Measurements from ENCODE around the gene RTEL1. TPM values are rescaled to one million over a fixed set of nuclear protein-coding genes. Genes with fewer than 3 reads are reported as not detected.
A peak's percentile ranks its signal among the peaks of the same experiment; 100 is the strongest.

RTEL1 gene
- polyA plus RNA-seq, 1 of the 3 experiments (the other 2 are of a cell fraction): 9.9 TPM

DNA sequence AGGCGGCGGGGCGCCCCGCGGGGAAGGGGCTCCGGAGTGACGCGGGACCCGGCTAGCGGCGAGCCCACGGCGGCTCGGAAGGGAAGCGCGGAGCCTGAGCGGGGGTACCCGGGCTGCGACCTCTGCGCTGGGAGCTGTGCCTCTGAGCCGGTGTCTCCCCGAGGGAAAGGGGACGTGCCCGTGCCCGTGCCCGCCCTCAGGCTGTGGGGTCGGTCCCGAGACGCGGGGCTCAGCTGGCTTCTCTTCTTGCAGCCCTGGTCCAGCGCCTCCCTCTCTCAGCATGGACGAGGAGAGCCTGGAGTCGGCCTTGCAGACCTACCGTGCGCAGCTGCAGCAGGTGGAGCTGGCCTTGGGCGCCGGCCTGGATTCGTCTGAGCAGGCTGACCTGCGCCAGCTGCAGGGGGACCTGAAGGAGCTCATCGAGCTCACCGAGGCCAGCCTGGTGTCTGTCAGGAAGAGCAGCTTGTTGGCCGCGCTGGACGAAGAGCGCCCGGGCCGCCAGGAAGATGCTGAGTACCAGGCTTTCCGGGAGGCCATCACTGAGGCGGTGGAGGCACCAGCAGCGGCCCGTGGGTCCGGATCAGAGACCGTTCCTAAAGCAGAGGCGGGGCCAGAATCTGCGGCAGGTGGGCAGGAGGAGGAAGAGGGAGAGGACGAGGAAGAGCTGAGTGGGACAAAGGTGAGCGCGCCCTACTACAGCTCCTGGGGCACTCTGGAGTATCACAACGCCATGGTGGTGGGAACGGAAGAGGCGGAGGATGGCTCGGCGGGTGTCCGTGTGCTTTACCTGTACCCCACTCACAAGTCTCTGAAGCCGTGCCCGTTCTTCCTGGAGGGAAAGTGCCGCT is 50.4 kb downstream of the RTEL1 start:
- Histone ChIP-seq H3K9me2 (no peaks in the 10 kb centered on the region), H2AFZ (ENCODE audit: low read depth) (no peak overlapping the region), H3K4me3 (ENCODE audit: low read depth in 2 of 2, low read length in 1 of 2) (peak overlapping the region; percentile 70 to 90)

More for the DNA sequence above, 50.4 kb downstream of the RTEL1 start:
- Histone ChIP-seq H3K4me2 (peak overlapping the region; percentile 92), H3K27ac (ENCODE audit: low read depth in 2 of 2, low read length in 1 of 2) (peak overlapping the region in 1 of 2 experiments; percentile 53; a peak in 2 of 4 replicates), H3K79me2 (ENCODE audit: insufficient read depth) (peaks cover 87% of the 10 kb centered on the region), H4K20me1 (ENCODE audit: insufficient read depth) (0 out of 2 replicates have a peak, but pooled peaks cover 3% of the 10 kb centered on the region), H3K36me3 (replicated peaks in 1 of 2; ENCODE audit: control insufficient read depth in 1 of 2, insufficient read depth in 2 of 2, low read length in 1 of 2) (peaks cover 43 to 59% of the 10 kb centered on the region in 2 experiments), H3K9ac (peak overlapping the region; percentile 89), H3F3A (replicated peaks; ENCODE audit: insufficient read depth) (peaks cover 4% of the 10 kb centered on the region), H3K4me1 (ENCODE audit: control insufficient read depth in 1 of 2, insufficient read depth in 2 of 2, low read depth in 1 of 2, low read length in 1 of 2) (peaks cover 0 to 20% of the 10 kb centered on the region in 2 experiments; a peak in 1 of 4 replicates), H3K27me3 (ENCODE audit: insufficient read depth) (no peaks in the 10 kb centered on the region), H3K9me3 (peaks cover 7% of the 10 kb centered on the region)
- no peak for TF ChIP-seq RFX5 (IDR thresholded peaks at IDR 0.05; ENCODE audit: low read length)
- TF ChIP-seq RAD21 (IDR thresholded peaks at IDR 0.05; ENCODE audit: low read length): no peak
- no peak for TF ChIP-seq GABPA (IDR thresholded peaks at IDR 0.05; ENCODE audit: low read depth)
- TF ChIP-seq, protein P1, sequence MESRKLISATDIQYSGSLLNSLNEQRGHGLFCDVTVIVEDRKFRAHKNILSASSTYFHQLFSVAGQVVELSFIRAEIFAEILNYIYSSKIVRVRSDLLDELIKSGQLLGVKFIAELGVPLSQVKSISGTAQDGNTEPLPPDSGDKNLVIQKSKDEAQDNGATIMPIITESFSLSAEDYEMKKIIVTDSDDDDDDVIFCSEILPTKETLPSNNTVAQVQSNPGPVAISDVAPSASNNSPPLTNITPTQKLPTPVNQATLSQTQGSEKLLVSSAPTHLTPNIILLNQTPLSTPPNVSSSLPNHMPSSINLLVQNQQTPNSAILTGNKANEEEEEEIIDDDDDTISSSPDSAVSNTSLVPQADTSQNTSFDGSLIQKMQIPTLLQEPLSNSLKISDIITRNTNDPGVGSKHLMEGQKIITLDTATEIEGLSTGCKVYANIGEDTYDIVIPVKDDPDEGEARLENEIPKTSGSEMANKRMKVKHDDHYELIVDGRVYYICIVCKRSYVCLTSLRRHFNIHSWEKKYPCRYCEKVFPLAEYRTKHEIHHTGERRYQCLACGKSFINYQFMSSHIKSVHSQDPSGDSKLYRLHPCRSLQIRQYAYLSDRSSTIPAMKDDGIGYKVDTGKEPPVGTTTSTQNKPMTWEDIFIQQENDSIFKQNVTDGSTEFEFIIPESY (IDR thresholded peaks at IDR 0.05; ENCODE audit: borderline replicate concordance, low read depth): no peak
- TF ChIP-seq TCF12 (IDR thresholded peaks at IDR 0.05): no peak
- TF ChIP-seq, protein P2, sequence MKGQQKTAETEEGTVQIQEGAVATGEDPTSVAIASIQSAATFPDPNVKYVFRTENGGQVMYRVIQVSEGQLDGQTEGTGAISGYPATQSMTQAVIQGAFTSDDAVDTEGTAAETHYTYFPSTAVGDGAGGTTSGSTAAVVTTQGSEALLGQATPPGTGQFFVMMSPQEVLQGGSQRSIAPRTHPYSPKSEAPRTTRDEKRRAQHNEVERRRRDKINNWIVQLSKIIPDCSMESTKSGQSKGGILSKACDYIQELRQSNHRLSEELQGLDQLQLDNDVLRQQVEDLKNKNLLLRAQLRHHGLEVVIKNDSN (IDR thresholded peaks at IDR 0.05; ENCODE audit: borderline replicate concordance, low read depth): no peak
- TF ChIP-seq RXRA (IDR thresholded peaks at IDR 0.05; ENCODE audit: borderline replicate concordance, low read depth): no peak
- no peak for TF ChIP-seq CHD2 (IDR thresholded peaks at IDR 0.05; ENCODE audit: low read length, partially characterized antibody)
- no peak for TF ChIP-seq MEF2A (IDR thresholded peaks at IDR 0.05; ENCODE audit: borderline replicate concordance, low read depth)
- TF ChIP-seq FOSL2 (IDR thresholded peaks at IDR 0.05; ENCODE audit: borderline replicate concordance, low read depth): no peak
- TF ChIP-seq, protein P3, sequence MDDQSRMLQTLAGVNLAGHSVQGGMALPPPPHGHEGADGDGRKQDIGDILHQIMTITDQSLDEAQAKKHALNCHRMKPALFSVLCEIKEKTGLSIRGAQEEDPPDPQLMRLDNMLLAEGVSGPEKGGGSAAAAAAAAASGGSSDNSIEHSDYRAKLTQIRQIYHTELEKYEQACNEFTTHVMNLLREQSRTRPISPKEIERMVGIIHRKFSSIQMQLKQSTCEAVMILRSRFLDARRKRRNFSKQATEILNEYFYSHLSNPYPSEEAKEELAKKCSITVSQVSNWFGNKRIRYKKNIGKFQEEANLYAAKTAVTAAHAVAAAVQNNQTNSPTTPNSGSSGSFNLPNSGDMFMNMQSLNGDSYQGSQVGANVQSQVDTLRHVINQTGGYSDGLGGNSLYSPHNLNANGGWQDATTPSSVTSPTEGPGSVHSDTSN (IDR thresholded peaks at IDR 0.05): no peak
- no peak for TF ChIP-seq MXI1 (IDR thresholded peaks at IDR 0.05; ENCODE audit: low read depth, low read length)
- TF ChIP-seq NFIC (IDR thresholded peaks at IDR 0.05; ENCODE audit: borderline replicate concordance): no peak
- TF ChIP-seq TEAD4 (IDR thresholded peaks at IDR 0.05; ENCODE audit: borderline replicate concordance, insufficient read depth): no peak
- TF ChIP-seq EZH2phosphoT487 (IDR thresholded peaks at IDR 0.05; ENCODE audit: borderline replicate concordance, low read depth): no peak
- no peak for TF ChIP-seq SIN3A (IDR thresholded peaks at IDR 0.05; ENCODE audit: borderline replicate concordance, low read depth, low read length)
- TF ChIP-seq GATA2 (CRISPR knock-in tag; IDR thresholded peaks at IDR 0.05): no peak
- no peak for TF ChIP-seq SMC3 (IDR thresholded peaks at IDR 0.05; ENCODE audit: low read depth, low read length)
- CTCF ChIA-PET: interaction anchor here (0.9 to 1.6 kb wide), 4 partner anchors 13 to 265 kb away, joined by 3 to 4 read pairs (median 4); no protein-coding TSS in a partner anchor
- peak; percentile 12 for DNase-seq
- WGBS (ENCODE audit: low lambda C conversion rate): 66% methylated on average over 26 of the region's 67 CpGs
- POLR2A ChIA-PET: interaction anchor here (0.6 to 2.6 kb wide), 11 partner anchors 11 to 272 kb away, joined by 3 to 22 read pairs (median 3); partner anchors contain the start of genes RTEL1, SAMD10, STMN3 and TNFRSF6B

Data from SK-N-SH (cell line).